Retinal pigment epithelial cell (primary cell): ENCODE results near the gene NFIB.

ENCODE experiments used
- DNase-seq: peaks from one replicate; pipeline ENCODE4 v3.0.0-alpha.2; 2010; ENCODE audit warnings: low read depth
- H3K4me3 ChIP-seq: 2 replicates; pipeline ENCODE4 v1.5.1; 2011; ENCODE audit warnings: mild to moderate bottlenecking, low read length, control low read depth, moderate library complexity
- TF ChIP-seq, protein P1 (sequence below): conservative IDR thresholded peaks from 2 replicates; pipeline ENCODE4 v1.5.1; 2011; ENCODE audit warnings: low read depth, low read length, control low read depth, inconsistent platforms

NFIB gene

DNA sequence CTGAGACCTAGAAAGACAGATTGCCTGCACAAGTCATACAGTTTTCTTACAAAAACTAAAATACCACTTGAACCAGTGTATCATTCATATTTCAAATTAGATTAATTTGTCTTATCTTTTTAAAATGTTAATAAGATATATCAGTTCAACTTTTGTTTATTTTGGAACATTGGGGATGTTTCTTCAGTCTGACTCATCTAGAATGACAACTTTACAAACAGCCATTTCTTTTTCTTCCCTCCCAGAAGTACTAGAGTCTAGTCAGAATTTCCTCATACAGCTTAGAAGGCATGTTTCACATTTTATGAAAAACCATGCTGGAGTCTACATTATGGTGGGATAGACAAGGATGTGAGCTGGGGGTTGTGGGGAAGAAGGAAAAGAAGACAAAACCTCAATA lies 262.5 kb downstream of the NFIB start:
- TF ChIP-seq, protein P1, sequence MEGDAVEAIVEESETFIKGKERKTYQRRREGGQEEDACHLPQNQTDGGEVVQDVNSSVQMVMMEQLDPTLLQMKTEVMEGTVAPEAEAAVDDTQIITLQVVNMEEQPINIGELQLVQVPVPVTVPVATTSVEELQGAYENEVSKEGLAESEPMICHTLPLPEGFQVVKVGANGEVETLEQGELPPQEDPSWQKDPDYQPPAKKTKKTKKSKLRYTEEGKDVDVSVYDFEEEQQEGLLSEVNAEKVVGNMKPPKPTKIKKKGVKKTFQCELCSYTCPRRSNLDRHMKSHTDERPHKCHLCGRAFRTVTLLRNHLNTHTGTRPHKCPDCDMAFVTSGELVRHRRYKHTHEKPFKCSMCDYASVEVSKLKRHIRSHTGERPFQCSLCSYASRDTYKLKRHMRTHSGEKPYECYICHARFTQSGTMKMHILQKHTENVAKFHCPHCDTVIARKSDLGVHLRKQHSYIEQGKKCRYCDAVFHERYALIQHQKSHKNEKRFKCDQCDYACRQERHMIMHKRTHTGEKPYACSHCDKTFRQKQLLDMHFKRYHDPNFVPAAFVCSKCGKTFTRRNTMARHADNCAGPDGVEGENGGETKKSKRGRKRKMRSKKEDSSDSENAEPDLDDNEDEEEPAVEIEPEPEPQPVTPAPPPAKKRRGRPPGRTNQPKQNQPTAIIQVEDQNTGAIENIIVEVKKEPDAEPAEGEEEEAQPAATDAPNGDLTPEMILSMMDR = no peak
- no peak for DNase-seq

DNA sequence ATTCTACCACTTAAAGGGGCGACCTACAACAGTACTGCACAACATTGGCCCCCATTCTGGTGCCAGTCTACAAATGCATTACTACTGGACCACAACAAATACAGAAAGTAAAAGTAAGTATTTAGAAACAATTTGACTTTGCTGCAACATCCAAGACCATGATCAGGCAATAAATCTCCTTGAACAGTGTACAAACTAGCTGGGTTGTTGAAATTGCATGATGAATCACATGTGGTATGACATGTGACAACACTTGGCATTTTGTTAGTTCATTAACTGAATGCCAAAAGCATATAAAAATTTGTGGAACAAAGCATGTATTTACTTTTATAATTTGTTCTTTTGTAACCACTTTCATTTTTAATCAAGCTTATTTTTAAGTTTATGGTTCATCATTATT lies 270.5 kb downstream of the NFIB start:
- no peak for DNase-seq
- TF ChIP-seq, protein P1 = no peak
- H3K4me3 ChIP-seq = no peak overlapping the region

More for the DNA sequence above, 262.5 kb downstream of the NFIB start:
- H3K4me3 ChIP-seq = no peak overlapping the region

DNA sequence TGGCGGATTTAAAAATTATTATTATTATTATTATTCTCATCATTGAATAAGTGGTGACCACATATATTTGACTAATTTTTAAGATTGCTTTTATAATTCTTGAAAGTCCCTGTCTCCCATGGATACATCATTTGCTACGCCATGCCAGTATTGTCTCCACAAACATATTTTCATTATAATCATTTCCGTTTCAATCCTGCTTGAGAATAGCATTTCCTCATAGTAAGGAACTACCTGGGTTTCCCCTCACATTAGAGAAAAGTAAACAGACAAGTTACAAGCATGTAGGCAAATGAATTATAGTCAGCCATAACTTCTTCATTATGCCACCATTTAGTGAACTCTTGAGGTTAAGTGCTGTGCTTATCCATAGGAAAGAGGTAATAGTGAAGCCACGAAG lies 276.6 kb downstream of the NFIB start:
- TF ChIP-seq, protein P1 = no peak
- no peak overlapping the region for H3K4me3 ChIP-seq
- DNase-seq = no peak

DNA sequence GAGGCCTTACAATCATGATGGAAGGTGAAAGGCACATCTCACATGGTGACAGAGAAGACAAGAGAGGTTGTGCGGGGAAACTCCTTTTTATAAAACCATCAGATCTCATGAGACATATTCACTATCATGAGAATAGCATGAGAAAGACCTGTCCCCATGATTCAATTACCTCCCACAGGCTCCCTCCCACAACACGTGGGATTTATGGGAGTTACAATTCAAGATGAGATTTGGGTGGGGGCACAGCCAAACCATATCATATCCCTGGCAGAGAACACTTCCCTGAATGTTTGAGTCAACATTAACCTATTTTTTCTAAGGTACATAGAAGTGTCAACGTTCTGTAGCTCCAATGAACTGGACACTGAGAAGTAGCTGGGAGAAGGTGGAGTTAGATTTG lies 280.9 kb downstream of the NFIB start:
- TF ChIP-seq, protein P1 = no peak
- DNase-seq = no peak
- H3K4me3 ChIP-seq = no peak overlapping the region
